ENCODE measurements around the gene PTPN3.

- TF ChIP-seq EZH2 (IDR thresholded peaks at IDR 0.05; ENCODE audit: low read length) = no peak
- TF ChIP-seq, protein P1, sequence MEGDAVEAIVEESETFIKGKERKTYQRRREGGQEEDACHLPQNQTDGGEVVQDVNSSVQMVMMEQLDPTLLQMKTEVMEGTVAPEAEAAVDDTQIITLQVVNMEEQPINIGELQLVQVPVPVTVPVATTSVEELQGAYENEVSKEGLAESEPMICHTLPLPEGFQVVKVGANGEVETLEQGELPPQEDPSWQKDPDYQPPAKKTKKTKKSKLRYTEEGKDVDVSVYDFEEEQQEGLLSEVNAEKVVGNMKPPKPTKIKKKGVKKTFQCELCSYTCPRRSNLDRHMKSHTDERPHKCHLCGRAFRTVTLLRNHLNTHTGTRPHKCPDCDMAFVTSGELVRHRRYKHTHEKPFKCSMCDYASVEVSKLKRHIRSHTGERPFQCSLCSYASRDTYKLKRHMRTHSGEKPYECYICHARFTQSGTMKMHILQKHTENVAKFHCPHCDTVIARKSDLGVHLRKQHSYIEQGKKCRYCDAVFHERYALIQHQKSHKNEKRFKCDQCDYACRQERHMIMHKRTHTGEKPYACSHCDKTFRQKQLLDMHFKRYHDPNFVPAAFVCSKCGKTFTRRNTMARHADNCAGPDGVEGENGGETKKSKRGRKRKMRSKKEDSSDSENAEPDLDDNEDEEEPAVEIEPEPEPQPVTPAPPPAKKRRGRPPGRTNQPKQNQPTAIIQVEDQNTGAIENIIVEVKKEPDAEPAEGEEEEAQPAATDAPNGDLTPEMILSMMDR (optimal IDR thresholded peaks at IDR 0.05 in 1 of 3, IDR thresholded peaks at IDR 0.05 in 1 of 3, conservative IDR thresholded peaks at IDR 0.05 in 1 of 3; ENCODE audit: extremely low read depth in 1 of 3, insufficient read depth in 2 of 3, low read length in 3 of 3) = no peak
Measured at GRCh38 chr9:109335929-109336328, 162.2 kb downstream of the PTPN3 start.
